AG04449 (cell line): ENCODE results near the gene SNU13.
"Not testable (repeated sequence)": the region's sequence is repeated elsewhere in the genome, so short reads cannot be mapped to it uniquely, and the experiment has no call there.

ENCODE experiments used
- CTCF ChIA-PET: fragments of 350-600 bp; formaldehyde crosslinking; extraction: SDS; loops from one replicate; lab custom pipeline; 2021; ENCODE audit warnings: antibody characterized with exemption; lab: Yijun Ruan, JAX
- POLR2A ChIA-PET: fragments of 400-600, 350-600 bp; formaldehyde crosslinking; extraction: SDS; loops from one replicate; lab custom pipeline; 2020; ENCODE audit warnings: antibody characterized with exemption, inconsistent platforms; lab: Yijun Ruan, JAX
- DNase-seq: peaks from one replicate; pipeline ENCODE4 v3.0.0-alpha.2; 2010; ENCODE audit warnings: low read depth, low spot score
- H3K4me3 ChIP-seq: 2 replicates; pipeline ENCODE4 v1.5.1; 2011; ENCODE audit warnings: low read depth, mild to moderate bottlenecking, control low read depth, low read length
- CTCF ChIP-seq: IDR thresholded peaks from one replicate; pipeline ENCODE4 v1.5.1; 2011; ENCODE audit warnings: mild to moderate bottlenecking, moderate library complexity, low read length, control low read depth, inconsistent platforms; ENCODE audit not compliant: insufficient read depth; ENCODE audit errors: missing control alignments

Gene SNU13

GRCh38 chr22:41674846-41675340, 13.8 kb downstream of the SNU13 start:
- ChIA-PET POLR2A (no interaction called here), CTCF (interaction anchor here (0.7 to 7.8 kb wide), 4 partner anchors 8 to 22 kb away, joined by 3 to 52 read pairs (median 14); no protein-coding TSS in a partner anchor)
- H3K4me3 ChIP-seq = no peak overlapping the region
- no peak for DNase-seq
- TF ChIP-seq CTCF = no peak

- no peak for DNase-seq
- POLR2A ChIA-PET = no interaction called here
- peak; percentile 27 for TF ChIP-seq CTCF
Measured at GRCh38 chr22:41672780-41673509, 15.7 kb downstream of the SNU13 start.

GRCh38 chr22:41672096-41672495, 16.6 kb downstream of the SNU13 start:
- H3K4me3 ChIP-seq, DNase-seq, POLR2A ChIA-PET: not testable (repeated sequence)
- CTCF ChIA-PET = interaction anchor here (1.1 to 7.8 kb wide), 2 partner anchors 25 to 75 kb away, joined by 3 to 52 read pairs; no protein-coding TSS in a partner anchor

More at GRCh38 chr22:41672780-41673509, 15.7 kb downstream of the SNU13 start:
- H3K4me3 ChIP-seq = no peak overlapping the region
- CTCF ChIA-PET = interaction anchor here (0.9 to 7.8 kb wide), 5 partner anchors 15 to 74 kb away, joined by 3 to 52 read pairs (median 3); partner anchors contain the start of gene SNU13

GRCh38 chr22:41668971-41669911, 19.4 kb downstream of the SNU13 start:
- H3K4me3 ChIP-seq = no peak overlapping the region
- peak; percentile 69 for DNase-seq
- POLR2A ChIA-PET = no interaction called here
- TF ChIP-seq CTCF = no peak
- CTCF ChIA-PET = interaction anchor here (0.9 to 7.8 kb wide), 6 partner anchors 28 to 275 kb away, joined by 3 to 58 read pairs (median 27); partner anchors contain the start of gene MEI1

GRCh38 chr22:41664951-41665350, 23.7 kb downstream of the SNU13 start:
- DNase-seq = no peak
- ChIA-PET CTCF (interaction anchor here (1.5 to 6.3 kb wide), 8 partner anchors 15 to 279 kb away, joined by 3 to 123 read pairs (median 22); partner anchors contain the start of gene MEI1), POLR2A (no interaction called here)
- H3K4me3 ChIP-seq = no peak overlapping the region
- no peak for TF ChIP-seq CTCF

GRCh38 chr22:41664490-41664889, 24.2 kb downstream of the SNU13 start:
- POLR2A ChIA-PET = no interaction called here
- CTCF ChIA-PET = interaction anchor here (1.5 to 6.3 kb wide), 6 partner anchors 14 to 279 kb away, joined by 5 to 123 read pairs (median 36); partner anchors contain the start of gene MEI1
- H3K4me3 ChIP-seq = no peak overlapping the region
- no peak for TF ChIP-seq CTCF
- no peak for DNase-seq

GRCh38 chr22:41663594-41663993, 25.1 kb downstream of the SNU13 start:
- DNase-seq, H3K4me3 ChIP-seq, POLR2A ChIA-PET: not testable (repeated sequence)
- CTCF ChIA-PET = interaction anchor here (5.3 to 6.3 kb wide), 3 partner anchors 13 to 277 kb away, joined by 50 to 123 read pairs (median 58); partner anchors contain the start of gene MEI1
